Dendritic cell treated with granulocyte-macrophage colony-stimulating factor and Interleukin-4, amounts not matched to agents 40 ng/mL and 50 ng/mL, for 4 days (primary cell): ENCODE data around the gene SIK2.

Experiments
- H3K27ac Mint-ChIP-seq: one replicate; pipeline ENCODE4 v1.8.0; 2022; ENCODE audit warnings: mild to moderate bottlenecking, mixed read lengths
- H3K27me3 Mint-ChIP-seq: one replicate; pipeline ENCODE4 v1.8.0; 2022; ENCODE audit warnings: mild to moderate bottlenecking, mixed read lengths
- H3K36me3 Mint-ChIP-seq: one replicate; pipeline ENCODE4 v1.8.0; 2022; ENCODE audit warnings: low read depth, mixed read lengths
- H3K4me1 Mint-ChIP-seq: one replicate; pipeline ENCODE4 v1.8.0; 2022; ENCODE audit warnings: low read depth, mixed read lengths
- H3K4me3 Mint-ChIP-seq: one replicate; pipeline ENCODE4 v1.8.0; 2022; ENCODE audit warnings: mild to moderate bottlenecking, moderate library complexity, mixed read lengths
- H3K9me3 Mint-ChIP-seq: one replicate; pipeline ENCODE4 v1.8.0; 2022; ENCODE audit warnings: mixed read lengths
- intact Hi-C: fragments of 100-400 bp; cut with micrococcal nuclease; formaldehyde crosslinking; loops from one replicate; pipeline ENCODE4 v1.15.0; 2022

SIK2 gene

GRCh38 chr11:111718859-111719258, 116.6 kb downstream of the SIK2 start:
- no peak overlapping the region for H3K27ac Mint-ChIP-seq
- H3K27me3 Mint-ChIP-seq: no peaks in the 10 kb centered on the region
- peaks cover 15% of the 10 kb centered on the region for H3K4me1 Mint-ChIP-seq
- H3K4me3 Mint-ChIP-seq: no peak overlapping the region
- intact Hi-C loops: no loop called here
- no peaks in the 10 kb centered on the region for H3K9me3 Mint-ChIP-seq
- H3K36me3 Mint-ChIP-seq: peaks cover 98% of the 10 kb centered on the region

- Mint-ChIP-seq H3K36me3 (peaks cover 98% of the 10 kb centered on the region), H3K4me1 (peaks cover 10% of the 10 kb centered on the region), H3K4me3 (no peak overlapping the region), H3K27ac (no peak overlapping the region), H3K9me3 (no peaks in the 10 kb centered on the region), H3K27me3 (no peaks in the 10 kb centered on the region)
- intact Hi-C loops: no loop called here
Measured at GRCh38 chr11:111719379-111719778, 117.1 kb downstream of the SIK2 start.

GRCh38 chr11:111720801-111721494, 118.7 kb downstream of the SIK2 start:
- Mint-ChIP-seq H3K27ac (no peak overlapping the region), H3K27me3 (no peaks in the 10 kb centered on the region)

GRCh38 chr11:111722501-111722900, 120.3 kb downstream of the SIK2 start:
- peaks cover 100% of the 10 kb centered on the region for H3K36me3 Mint-ChIP-seq
- intact Hi-C loops: no loop called here
- H3K4me3 Mint-ChIP-seq: no peak overlapping the region
- H3K4me1 Mint-ChIP-seq: no peaks in the 10 kb centered on the region
- H3K27me3 Mint-ChIP-seq: no peaks in the 10 kb centered on the region
- no peaks in the 10 kb centered on the region for H3K9me3 Mint-ChIP-seq
- no peak overlapping the region for H3K27ac Mint-ChIP-seq

More at GRCh38 chr11:111720801-111721494, 118.7 kb downstream of the SIK2 start:
- H3K4me3 Mint-ChIP-seq: no peak overlapping the region
- no peaks in the 10 kb centered on the region for H3K4me1 Mint-ChIP-seq
- peaks cover 100% of the 10 kb centered on the region for H3K36me3 Mint-ChIP-seq
- no peaks in the 10 kb centered on the region for H3K9me3 Mint-ChIP-seq
- intact Hi-C loops: no loop called here

GRCh38 chr11:111723595-111723994, 121.3 kb downstream of the SIK2 start:
- intact Hi-C loops: no loop called here
- Mint-ChIP-seq H3K36me3 (peaks cover 100% of the 10 kb centered on the region), H3K4me1 (no peaks in the 10 kb centered on the region), H3K27me3 (no peaks in the 10 kb centered on the region), H3K27ac (no peak overlapping the region), H3K4me3 (no peak overlapping the region), H3K9me3 (no peaks in the 10 kb centered on the region)

- no peak overlapping the region for H3K4me3 Mint-ChIP-seq
- H3K27ac Mint-ChIP-seq: no peak overlapping the region
- peaks cover 97% of the 10 kb centered on the region for H3K36me3 Mint-ChIP-seq
- intact Hi-C loops: no loop called here
- no peaks in the 10 kb centered on the region for H3K4me1 Mint-ChIP-seq
- no peaks in the 10 kb centered on the region for H3K27me3 Mint-ChIP-seq
- H3K9me3 Mint-ChIP-seq: no peaks in the 10 kb centered on the region
Measured at GRCh38 chr11:111724615-111725129, 122.4 kb downstream of the SIK2 start.

- no peaks in the 10 kb centered on the region for H3K27me3 Mint-ChIP-seq
- intact Hi-C loops: no loop called here
Measured at GRCh38 chr11:111725621-111726020, 123.4 kb downstream of the SIK2 start.

GRCh38 chr11:111726301-111726713, 124.1 kb downstream of the SIK2 start:
- Mint-ChIP-seq H3K9me3 (no peaks in the 10 kb centered on the region), H3K4me1 (no peaks in the 10 kb centered on the region), H3K27ac (no peak overlapping the region), H3K36me3 (peaks cover 86% of the 10 kb centered on the region), H3K27me3 (no peaks in the 10 kb centered on the region), H3K4me3 (no peak overlapping the region)
- intact Hi-C loops: no loop called here

More at GRCh38 chr11:111725621-111726020, 123.4 kb downstream of the SIK2 start:
- H3K27ac Mint-ChIP-seq: no peak overlapping the region
- H3K4me3 Mint-ChIP-seq: no peak overlapping the region
- no peaks in the 10 kb centered on the region for H3K4me1 Mint-ChIP-seq
- no peaks in the 10 kb centered on the region for H3K9me3 Mint-ChIP-seq
- peaks cover 87% of the 10 kb centered on the region for H3K36me3 Mint-ChIP-seq

GRCh38 chr11:111727431-111727830, 125.2 kb downstream of the SIK2 start:
- no peaks in the 10 kb centered on the region for H3K27me3 Mint-ChIP-seq
- intact Hi-C loops: no loop called here
- H3K9me3 Mint-ChIP-seq: no peaks in the 10 kb centered on the region
- H3K4me3 Mint-ChIP-seq: no peak overlapping the region
- H3K36me3 Mint-ChIP-seq: peaks cover 77% of the 10 kb centered on the region
- no peak overlapping the region for H3K27ac Mint-ChIP-seq
- H3K4me1 Mint-ChIP-seq: no peaks in the 10 kb centered on the region

GRCh38 chr11:111729071-111729830, 127.0 kb downstream of the SIK2 start:
- peaks cover 59% of the 10 kb centered on the region for H3K36me3 Mint-ChIP-seq
- no peaks in the 10 kb centered on the region for H3K4me1 Mint-ChIP-seq
- no peak overlapping the region for H3K4me3 Mint-ChIP-seq
- H3K9me3 Mint-ChIP-seq: no peaks in the 10 kb centered on the region
- H3K27me3 Mint-ChIP-seq: no peaks in the 10 kb centered on the region
- H3K27ac Mint-ChIP-seq: no peak overlapping the region
- intact Hi-C loops: no loop called here

GRCh38 chr11:111729831-111730311, 127.6 kb downstream of the SIK2 start:
- no peak overlapping the region for H3K27ac Mint-ChIP-seq
- peaks cover 53% of the 10 kb centered on the region for H3K36me3 Mint-ChIP-seq
- no peaks in the 10 kb centered on the region for H3K4me1 Mint-ChIP-seq
- no peak overlapping the region for H3K4me3 Mint-ChIP-seq
- H3K9me3 Mint-ChIP-seq: no peaks in the 10 kb centered on the region
- intact Hi-C loops: no loop called here
- H3K27me3 Mint-ChIP-seq: no peaks in the 10 kb centered on the region

- Mint-ChIP-seq H3K27ac (no peak overlapping the region), H3K36me3 (peaks cover 41% of the 10 kb centered on the region), H3K4me3 (no peak overlapping the region), H3K9me3 (no peaks in the 10 kb centered on the region), H3K27me3 (no peaks in the 10 kb centered on the region), H3K4me1 (no peaks in the 10 kb centered on the region)
- intact Hi-C loops: no loop called here
Measured at GRCh38 chr11:111730871-111731591, 128.8 kb downstream of the SIK2 start.

- Mint-ChIP-seq H3K4me3 (no peak overlapping the region), H3K36me3 (peaks cover 33% of the 10 kb centered on the region), H3K9me3 (no peaks in the 10 kb centered on the region), H3K27ac (no peak overlapping the region), H3K4me1 (no peaks in the 10 kb centered on the region), H3K27me3 (no peaks in the 10 kb centered on the region)
- intact Hi-C loops: no loop called here
Measured at GRCh38 chr11:111731821-111732220, 129.6 kb downstream of the SIK2 start.

- Mint-ChIP-seq H3K27ac (no peak overlapping the region), H3K9me3 (no peaks in the 10 kb centered on the region), H3K27me3 (no peaks in the 10 kb centered on the region), H3K4me1 (no peaks in the 10 kb centered on the region), H3K36me3 (peaks cover 33% of the 10 kb centered on the region), H3K4me3 (no peak overlapping the region)
- intact Hi-C loops: no loop called here
Measured at GRCh38 chr11:111733016-111733415, 130.8 kb downstream of the SIK2 start.
